Measurements from ENCODE around the gene KIRREL2.
"Not testable (repeated sequence)": the region's sequence is repeated elsewhere in the genome, so short reads cannot be mapped to it uniquely, and the experiment has no call there.

Gene KIRREL2

GRCh38 chr19:35899547-35900214 is 43.0 kb downstream of the KIRREL2 start:
- DNase-seq (ENCODE audit: low read depth) = peak; percentile 59

- no peak for DNase-seq (ENCODE audit: low read depth)
These were observed 44.4 kb downstream of the KIRREL2 start for GRCh38 chr19:35901055-35901644.

DNA sequence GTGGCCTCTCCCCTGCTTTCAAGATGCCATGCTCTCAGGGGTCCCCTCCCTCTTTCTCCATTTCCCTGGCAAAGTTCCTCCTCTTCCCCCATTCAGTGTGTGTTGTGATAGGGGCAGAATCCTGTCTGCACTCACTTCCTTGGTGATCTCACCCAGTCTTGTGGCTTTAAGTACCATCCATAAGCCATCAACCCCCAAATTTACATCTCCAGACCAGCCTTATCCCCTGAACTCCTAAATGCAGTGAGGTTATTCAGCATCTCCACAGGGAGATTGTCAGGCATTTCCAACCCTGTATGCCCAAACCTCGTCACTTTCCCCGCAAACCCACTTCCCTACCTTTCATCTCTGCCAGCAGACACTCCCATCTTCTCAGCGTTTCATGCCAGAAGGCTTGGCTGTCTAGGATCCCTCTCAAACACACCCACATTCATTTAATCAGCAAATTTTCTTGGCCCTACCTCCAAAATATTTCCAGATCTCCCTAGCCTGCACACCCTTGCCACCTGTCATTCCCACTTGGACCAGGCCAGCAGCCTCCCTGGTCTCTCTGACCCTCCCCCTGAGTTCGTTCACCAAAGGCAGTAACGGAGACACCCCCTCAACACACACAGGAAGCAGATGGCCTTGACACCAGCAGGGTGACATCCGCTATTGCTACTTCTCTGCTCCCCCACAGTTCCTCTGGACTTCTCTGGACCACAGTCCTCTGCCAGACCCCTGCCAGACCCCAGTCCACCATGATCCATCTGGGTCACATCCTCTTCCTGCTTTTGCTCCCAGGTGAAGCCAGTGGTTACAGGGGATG is 45.3 kb downstream of the KIRREL2 start, which contains the start of gene HCST:
Gene HCST (plus strand): TSS at position 676 of the 808 bp plus-strand sequence. CDS start 65 bp downstream, at position 741.
- peak; percentile 92 for DNase-seq (ENCODE audit: low read depth)

- no peak for DNase-seq (ENCODE audit: low read depth)
These were observed 46.3 kb downstream of the KIRREL2 start for GRCh38 chr19:35902870-35903475.

DNA sequence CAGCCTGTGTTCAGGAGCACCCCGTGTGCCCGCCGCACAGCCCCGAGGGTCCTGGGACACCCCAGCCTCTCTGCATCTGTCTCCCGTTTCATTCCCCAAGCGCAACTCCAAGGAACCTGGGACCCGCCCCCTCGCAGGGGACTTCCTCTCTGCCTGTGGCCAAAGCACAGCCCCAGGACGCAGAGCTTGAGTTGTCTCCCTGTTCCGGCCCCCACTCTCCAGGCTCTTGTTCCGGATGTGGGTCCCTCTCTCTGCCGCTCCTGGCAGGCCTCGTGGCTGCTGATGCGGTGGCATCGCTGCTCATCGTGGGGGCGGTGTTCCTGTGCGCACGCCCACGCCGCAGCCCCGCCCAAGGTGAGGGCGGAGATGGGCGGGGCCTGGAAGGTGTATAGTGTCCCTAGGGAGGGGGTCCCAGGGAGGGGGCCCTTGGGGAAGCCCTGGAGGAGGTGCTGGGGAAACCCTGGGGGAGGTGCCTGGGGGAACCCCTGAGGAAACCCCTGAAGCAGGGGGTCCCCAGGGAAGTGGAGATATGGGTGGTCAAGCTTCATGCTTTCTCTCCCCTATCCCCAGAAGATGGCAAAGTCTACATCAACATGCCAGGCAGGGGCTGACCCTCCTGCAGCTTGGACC is 47.0 kb downstream of the KIRREL2 start:
- DNase-seq (ENCODE audit: low read depth) = peak; percentile 98

- no peak for DNase-seq (ENCODE audit: low read depth)
These were observed 47.8 kb downstream of the KIRREL2 start for GRCh38 chr19:35904311-35905068.

DNA sequence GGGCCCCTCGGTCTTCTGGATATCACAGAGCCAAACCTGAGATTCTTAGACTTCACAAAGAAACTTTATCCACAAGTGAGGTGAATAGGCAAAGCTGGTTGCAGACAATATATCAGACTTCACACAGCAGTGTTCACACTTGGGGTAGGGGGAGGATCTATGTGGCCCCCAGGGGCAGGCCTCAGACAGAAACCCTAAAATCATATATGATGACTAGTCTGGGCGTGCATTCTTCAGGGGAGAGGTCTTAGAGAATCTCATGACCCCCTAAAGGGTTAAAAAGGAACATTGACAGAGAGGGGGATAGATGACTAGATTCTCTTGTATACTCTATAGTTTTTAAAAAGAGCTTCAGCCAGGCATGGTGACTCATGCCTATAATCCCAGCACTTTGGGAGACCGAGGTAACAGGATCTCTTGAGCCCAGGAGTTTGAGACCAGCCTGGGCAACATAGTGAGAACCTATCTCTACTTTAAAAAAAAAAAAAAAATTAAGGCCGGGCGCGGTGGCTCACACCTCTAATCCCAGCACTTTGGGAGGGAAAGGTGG is 48.5 kb downstream of the KIRREL2 start:
- DNase-seq (ENCODE audit: low read depth) = no peak

- DNase-seq (ENCODE audit: low read depth) = no peak
These were observed 50.6 kb downstream of the KIRREL2 start for GRCh38 chr19:35907377-35907745.

- no peak for DNase-seq (ENCODE audit: low read depth)
These were observed 51.3 kb downstream of the KIRREL2 start, which contains the start of gene TYROBP for GRCh38 chr19:35908010-35908441. TYROBP (minus strand) TSS chr19:35908295; CDS start chr19:35908228, 67 bp downstream.

GRCh38 chr19:35908973-35909683 is 52.4 kb downstream of the KIRREL2 start:
- peak; percentile 99 for DNase-seq (ENCODE audit: low read depth)

- no peak for DNase-seq (ENCODE audit: low read depth)
These were observed 52.9 kb downstream of the KIRREL2 start for GRCh38 chr19:35909684-35910035.

DNA sequence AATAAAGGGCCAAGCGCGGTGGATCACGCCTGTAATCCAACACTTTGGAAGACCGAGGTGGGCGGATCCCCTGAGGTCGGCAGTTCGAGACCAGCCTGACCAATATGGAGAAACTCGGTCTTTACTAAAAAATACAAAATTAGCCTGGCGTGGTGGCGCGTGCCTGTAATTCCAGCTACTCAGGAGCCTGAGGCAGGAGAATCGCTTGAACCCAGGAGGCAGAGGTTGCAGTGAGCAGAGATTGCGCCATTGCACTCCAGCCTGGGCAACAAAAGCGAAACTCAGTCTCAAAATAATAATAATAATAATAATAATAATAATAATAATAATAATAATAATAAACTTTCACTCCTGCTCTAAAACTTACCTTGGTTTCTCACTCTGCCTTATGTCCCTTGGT is 53.6 kb downstream of the KIRREL2 start:
- not testable (repeated sequence) for DNase-seq (ENCODE audit: low read depth)

- DNase-seq (ENCODE audit: low read depth) = no peak
These were observed 54.5 kb downstream of the KIRREL2 start for GRCh38 chr19:35911173-35911572.

DNA sequence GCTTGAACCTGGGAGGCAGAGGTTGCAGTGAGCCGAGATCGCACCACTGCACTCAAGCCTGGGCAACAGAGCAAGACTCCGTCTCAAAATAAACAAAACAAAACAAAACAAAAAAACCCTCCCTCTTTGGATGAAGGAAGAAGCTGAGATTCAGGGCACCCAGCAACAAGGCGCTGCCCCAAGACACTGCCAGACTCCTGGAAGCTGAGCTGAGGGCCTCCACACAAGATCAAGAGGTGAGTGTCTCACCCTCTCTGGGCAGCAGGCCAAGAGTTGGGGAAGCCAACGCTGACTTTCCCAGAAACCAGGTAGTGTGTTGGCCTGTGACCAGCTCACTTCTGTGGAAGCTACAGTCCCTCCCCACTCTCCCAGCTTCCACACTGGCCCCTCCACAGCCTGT is 55.1 kb downstream of the KIRREL2 start:
- no peak for DNase-seq (ENCODE audit: low read depth)

- DNase-seq (ENCODE audit: low read depth) = no peak
These were observed 56.9 kb downstream of the KIRREL2 start for GRCh38 chr19:35913589-35913988.

DNA sequence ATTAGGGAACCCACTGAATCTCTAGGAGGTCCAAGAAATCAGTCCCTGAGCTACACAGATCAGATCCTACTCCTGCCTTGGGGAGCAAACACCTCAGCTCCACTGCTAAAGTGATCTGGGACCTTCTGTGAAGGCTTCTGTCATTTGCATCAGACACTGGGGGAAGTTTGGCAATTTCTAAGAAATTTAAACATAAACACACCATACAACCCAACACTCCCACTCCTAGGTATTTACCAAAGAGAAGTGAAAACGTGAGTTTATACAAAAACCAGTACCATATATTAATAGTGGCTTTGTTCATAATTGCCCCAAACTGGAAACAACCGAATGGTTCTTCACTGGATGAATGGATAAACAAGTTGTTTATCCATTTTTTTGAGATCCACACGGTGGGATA is 58.7 kb downstream of the KIRREL2 start:
- DNase-seq (ENCODE audit: low read depth) = no peak

All from CMK (cell line).